Activated CD4-positive, alpha-beta T cell treated with anti-CD3 and anti-CD28 coated beads for 36 hours (primary cell): ENCODE results near the gene CSAD. TPM values are rescaled to one million over a fixed set of nuclear protein-coding genes. Genes with fewer than 3 reads are reported as not detected.
A peak's percentile ranks its signal among the peaks of the same experiment; 100 is the strongest.

Experiments
- ATAC-seq: fragments of 200-7000 bp; cut with Tn5 transposase; one replicate; pipeline ENCODE4 v1.10.0; 2021; ENCODE audit warnings: mild to moderate bottlenecking, moderate library complexity
- CTCF ChIA-PET: fragments of 350-600 bp; sonication (Branson Sonifier 250); formaldehyde crosslinking; loops from one replicate; lab custom pipeline; 2021; ENCODE audit warnings: antibody characterized with exemption; lab: Charles Lee
- POLR2A ChIA-PET: fragments of 350-600 bp; sonication (Branson Sonifier 250); formaldehyde crosslinking; loops from one replicate; lab custom pipeline; 2021; ENCODE audit warnings: antibody characterized with exemption, inconsistent platforms; lab: Charles Lee
- DNase-seq: peaks from one replicate; pipeline ENCODE4 v3.0.0-alpha.2; 2020
- H3K27ac Mint-ChIP-seq: one replicate; pipeline ENCODE4 v1.8.0; 2021; ENCODE audit warnings: mixed read lengths
- H3K27me3 Mint-ChIP-seq: one replicate; pipeline ENCODE4 v1.8.0; 2021; ENCODE audit warnings: mixed read lengths
- H3K36me3 Mint-ChIP-seq: one replicate; pipeline ENCODE4 v1.8.0; 2021; ENCODE audit warnings: low read depth, mixed read lengths
- H3K4me1 Mint-ChIP-seq: one replicate; pipeline ENCODE4 v1.8.0; 2021; ENCODE audit warnings: mixed read lengths
- H3K4me3 Mint-ChIP-seq: one replicate; pipeline ENCODE4 v1.8.0; 2021; ENCODE audit warnings: mild to moderate bottlenecking, moderate library complexity, mixed read lengths
- H3K9me3 Mint-ChIP-seq: one replicate; pipeline ENCODE4 v1.8.0; 2021; ENCODE audit warnings: low read depth, mixed read lengths
- intact Hi-C, 2 experiments: fragments of 100-400 bp; cut with DNase I in 1 of 2; cut with micrococcal nuclease in 1 of 2; formaldehyde crosslinking; loops; one replicate each; pipeline versions ENCODE4 v1.14.2 to v1.15.1; 2022 to 2024; cut with DNase I, micrococcal nuclease
- total RNA-seq, 2 experiments: library from RNA; stranded (reverse); gene quantifications; one replicate each; pipeline ENCODE4 v1.2.3, GENCODE V29; 2021

CSAD gene
- total RNA-seq, 2 experiments from 2014 or later, result 20.0 to 23.1 TPM

DNA sequence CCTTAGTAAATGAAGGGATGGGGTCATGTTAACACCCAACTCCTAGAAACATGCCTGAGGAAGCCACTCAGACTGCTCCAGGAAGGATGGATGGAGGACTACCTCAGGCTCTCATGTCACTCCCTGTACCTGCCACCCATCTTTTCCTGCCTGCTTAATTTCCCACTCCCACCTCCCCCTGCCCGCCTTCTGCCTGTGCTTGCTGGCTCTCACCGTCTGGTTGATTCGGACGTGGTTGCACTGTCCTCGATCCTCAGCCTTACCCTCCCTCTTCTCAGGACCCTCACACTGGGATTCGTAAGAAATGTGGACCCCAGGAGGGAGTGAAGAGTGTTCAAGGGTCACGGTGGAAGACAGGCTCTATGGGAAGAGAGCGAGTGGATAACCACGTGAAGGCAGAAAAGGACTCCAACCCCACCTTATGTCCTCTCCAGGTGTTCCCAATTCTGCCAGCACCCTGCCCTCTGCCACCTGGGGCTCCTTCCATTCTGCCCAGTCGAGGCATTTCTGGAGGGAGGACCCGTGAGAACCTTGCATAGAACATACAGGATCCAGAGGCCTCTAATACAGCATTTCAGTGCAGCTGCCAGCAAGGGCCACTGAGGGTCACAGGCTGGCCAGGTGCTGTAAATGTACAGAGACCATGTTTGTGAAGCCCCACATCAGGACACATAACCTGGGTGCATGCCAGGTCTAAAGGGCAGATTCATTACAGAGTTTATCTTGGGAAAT is 13.4 kb upstream of the CSAD start:
- no peak overlapping the region for H3K27ac Mint-ChIP-seq
- CTCF ChIA-PET, result interaction anchor here (0.6 to 2.0 kb wide), 10 partner anchors 7 to 128 kb away, joined by 3 to 14 read pairs (median 4); partner anchors contain the start of genes AAAS, CSAD and ZNF740

DNA sequence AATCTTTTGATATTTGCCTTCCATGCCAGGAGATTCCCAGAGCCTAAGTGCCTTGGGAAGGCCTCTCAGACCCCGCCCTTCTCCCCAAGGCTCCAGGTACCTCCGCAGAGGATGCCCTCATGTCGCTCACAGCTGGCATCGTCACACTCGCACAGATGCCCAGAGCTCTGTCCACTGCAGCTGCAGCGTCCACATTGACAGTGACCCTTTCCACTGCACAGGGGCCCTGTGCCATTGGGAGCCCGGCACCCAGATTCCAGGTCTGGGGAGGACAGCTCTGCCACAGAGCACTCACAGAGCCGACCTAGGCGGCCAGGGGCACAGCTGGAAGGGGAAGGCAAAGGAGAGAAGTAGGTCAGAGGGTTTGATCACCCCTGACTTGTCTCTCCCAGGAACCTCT is 12.3 kb upstream of the CSAD start:
- Mint-ChIP-seq H3K27ac (peak overlapping the region; percentile 25), H3K4me3 (no peak overlapping the region), H3K9me3 (no peaks in the 10 kb centered on the region), H3K36me3 (peaks cover 37% of the 10 kb centered on the region), H3K27me3 (no peaks in the 10 kb centered on the region), H3K4me1 (peaks cover 22% of the 10 kb centered on the region)
- ChIA-PET POLR2A (interaction anchor here (0.7 kb wide), 1 partner anchor 12 kb away, joined by 3 read pairs; the partner anchor contains the start of genes CSAD and ZNF740), CTCF (interaction anchor here (0.8 to 1.7 kb wide), 5 partner anchors 11 to 128 kb away, joined by 3 to 5 read pairs (median 3); partner anchors contain the start of genes AAAS and CSAD)
- DNase-seq, result no peak
- no peak for ATAC-seq
- intact Hi-C loops, result loop anchor here in 1 of 2 experiments (10.0 kb wide), 1 partner anchor 128 kb away; no protein-coding TSS in a partner anchor

More for the DNA sequence above, 13.4 kb upstream of the CSAD start:
- POLR2A ChIA-PET, result interaction anchor here (0.6 to 0.9 kb wide), 2 partner anchors 13 to 106 kb away, joined by 3 to 4 read pairs; partner anchors contain the start of gene MYG1
- H3K4me1 Mint-ChIP-seq, result peaks cover 33% of the 10 kb centered on the region
- H3K4me3 Mint-ChIP-seq, result no peak overlapping the region
- intact Hi-C loops, result loop anchor here in 1 of 2 experiments (10.0 kb wide), 1 partner anchor 129 kb away; no protein-coding TSS in a partner anchor
- no peaks in the 10 kb centered on the region for H3K9me3 Mint-ChIP-seq
- H3K36me3 Mint-ChIP-seq, result peaks cover 32% of the 10 kb centered on the region
- DNase-seq (no peak), ATAC-seq (no peak)
- H3K27me3 Mint-ChIP-seq, result no peaks in the 10 kb centered on the region

DNA sequence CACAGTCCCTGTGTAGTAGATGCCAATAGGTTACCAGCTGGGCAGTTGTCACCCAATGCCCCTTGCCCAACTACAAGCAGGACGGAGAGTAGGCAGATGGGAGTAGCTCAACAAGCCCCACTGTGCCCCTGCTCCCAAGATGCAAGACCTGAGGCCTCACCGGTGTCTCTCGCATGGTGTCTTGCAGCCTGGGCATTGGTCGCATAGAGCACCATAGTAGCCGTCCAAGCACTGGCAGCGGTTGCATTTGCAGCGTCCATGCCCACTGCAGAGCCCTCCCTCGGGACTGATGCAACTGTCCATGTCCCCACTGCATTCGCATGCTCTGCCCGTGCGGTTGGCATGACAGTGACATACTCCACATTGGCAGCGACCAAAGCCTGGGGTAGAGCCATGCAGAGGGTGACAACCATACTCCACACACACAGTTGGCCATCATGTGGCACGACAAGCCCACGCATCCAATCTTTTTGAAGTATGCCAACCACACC is 11.9 kb upstream of the CSAD start:
- DNase-seq (no peak), ATAC-seq (no peak)
- intact Hi-C loops, result loop anchor here in 1 of 2 experiments (10.0 kb wide), 1 partner anchor 128 kb away; no protein-coding TSS in a partner anchor
- Mint-ChIP-seq H3K4me1 (peaks cover 19% of the 10 kb centered on the region), H3K9me3 (no peaks in the 10 kb centered on the region), H3K4me3 (no peak overlapping the region), H3K27me3 (no peaks in the 10 kb centered on the region), H3K27ac (no peak overlapping the region), H3K36me3 (peaks cover 39% of the 10 kb centered on the region)
- ChIA-PET POLR2A (interaction anchor here (0.6 to 0.7 kb wide), 2 partner anchors 12 to 1130 kb away, joined by 3 read pairs; partner anchors contain the start of genes CSAD and ZNF740), CTCF (interaction anchor here (0.8 to 3.6 kb wide), 6 partner anchors 6 to 129 kb away, joined by 3 to 17 read pairs (median 4); partner anchors contain the start of genes AAAS and CSAD)

DNA sequence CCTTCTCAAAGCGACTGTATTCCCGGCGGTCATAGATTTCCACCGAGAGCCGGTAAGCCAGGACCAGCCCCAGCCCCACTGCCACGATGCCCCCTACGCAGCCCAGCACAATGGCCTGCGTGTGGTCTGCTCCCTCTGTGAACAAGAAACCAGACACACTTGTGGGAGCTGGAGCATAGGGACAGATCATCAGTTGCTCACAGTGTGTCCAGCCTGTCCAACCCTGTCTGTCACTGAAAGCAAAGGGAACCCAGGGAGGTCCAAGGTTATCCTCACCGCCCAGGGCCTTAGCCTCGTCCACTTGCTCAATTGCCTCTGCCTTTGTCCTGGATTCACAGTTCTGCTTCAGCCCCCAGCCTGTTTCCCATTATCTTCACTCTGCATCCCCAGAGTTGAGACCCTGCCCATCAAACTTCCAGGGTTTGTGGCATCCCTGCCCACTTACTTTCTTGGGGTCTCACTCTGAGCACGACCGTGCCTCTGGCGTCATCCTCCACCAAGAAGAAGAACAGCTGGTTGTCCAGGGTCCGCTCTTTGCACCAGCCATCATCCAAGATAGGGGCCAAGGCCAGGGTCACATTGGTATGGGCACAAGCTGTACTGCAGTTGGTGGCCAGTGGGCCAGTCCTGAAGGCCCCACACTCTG is 11.3 kb upstream of the CSAD start:
- Mint-ChIP-seq H3K4me3 (no peak overlapping the region), H3K4me1 (peaks cover 15% of the 10 kb centered on the region), H3K36me3 (peaks cover 42% of the 10 kb centered on the region), H3K27ac (no peak overlapping the region), H3K27me3 (no peaks in the 10 kb centered on the region), H3K9me3 (no peaks in the 10 kb centered on the region)
- ChIA-PET CTCF (interaction anchor here (0.8 to 7.2 kb wide), 6 partner anchors 7 to 129 kb away, joined by 3 to 94 read pairs (median 5); partner anchors contain the start of genes AAAS and CSAD), POLR2A (interaction anchor here (0.6 kb wide), 1 partner anchor 1130 kb away, joined by 3 read pairs; no protein-coding TSS in a partner anchor)
- no peak for ATAC-seq
- DNase-seq, result no peak
- intact Hi-C loops, result loop anchor here in 1 of 2 experiments (2.0 to 10.0 kb wide), 2 partner anchors 33 to 127 kb away; no protein-coding TSS in a partner anchor

GRCh38 chr12:53191096-53191884 is 10.6 kb upstream of the CSAD start:
- H3K27me3 Mint-ChIP-seq, result no peaks in the 10 kb centered on the region
- H3K9me3 Mint-ChIP-seq, result no peaks in the 10 kb centered on the region
- intact Hi-C loops, result loop anchor here in 1 of 2 experiments (2.0 to 10.0 kb wide), 2 partner anchors 32 to 126 kb away; no protein-coding TSS in a partner anchor
- peaks cover 10% of the 10 kb centered on the region for H3K4me1 Mint-ChIP-seq
- H3K27ac Mint-ChIP-seq, result no peak overlapping the region
- DNase-seq, result no peak
- no peak overlapping the region for H3K4me3 Mint-ChIP-seq
- ChIA-PET CTCF (interaction anchor here (0.6 to 7.2 kb wide), 8 partner anchors 8 to 161 kb away, joined by 3 to 94 read pairs (median 4); partner anchors contain the start of genes CSAD and ZNF740), POLR2A (no interaction called here)
- peaks cover 40% of the 10 kb centered on the region for H3K36me3 Mint-ChIP-seq
- ATAC-seq, result no peak

GRCh38 chr12:53190108-53190729 is 9.5 kb upstream of the CSAD start:
- DNase-seq, result peak; percentile 74
- peaks cover 14% of the 10 kb centered on the region for H3K4me1 Mint-ChIP-seq
- no peaks in the 10 kb centered on the region for H3K27me3 Mint-ChIP-seq
- H3K9me3 Mint-ChIP-seq, result no peaks in the 10 kb centered on the region
- H3K36me3 Mint-ChIP-seq, result peaks cover 40% of the 10 kb centered on the region
- intact Hi-C loops, result loop anchor here (1.0 to 10.0 kb wide), 3 partner anchors 31 to 125 kb away; no protein-coding TSS in a partner anchor
- H3K27ac Mint-ChIP-seq, result peak overlapping the region; percentile 17
- no peak overlapping the region for H3K4me3 Mint-ChIP-seq
- ATAC-seq, result peak; percentile 94
- POLR2A ChIA-PET, result interaction anchor here (1.2 kb wide), 1 partner anchor 10 kb away, joined by 3 read pairs; the partner anchor contains the start of genes CSAD and ZNF740
- CTCF ChIA-PET, result interaction anchor here (0.6 to 7.2 kb wide), 16 partner anchors 9 to 502 kb away, joined by 3 to 94 read pairs (median 4); partner anchors contain the start of genes CSAD, SOAT2, SPRYD3 and ZNF740

- no peak overlapping the region for H3K4me3 Mint-ChIP-seq
- ATAC-seq (no peak), DNase-seq (no peak)
- intact Hi-C loops, result no loop called here
- ChIA-PET POLR2A (no interaction called here), CTCF (interaction anchor here (0.5 to 7.2 kb wide), 9 partner anchors 8 to 322 kb away, joined by 3 to 94 read pairs (median 6); partner anchors contain the start of gene SPRYD3)
- H3K4me1 Mint-ChIP-seq, result peaks cover 41% of the 10 kb centered on the region
- peaks cover 50% of the 10 kb centered on the region for H3K36me3 Mint-ChIP-seq
- peak overlapping the region; percentile 4 for H3K27ac Mint-ChIP-seq
- H3K9me3 Mint-ChIP-seq, result no peaks in the 10 kb centered on the region
- no peaks in the 10 kb centered on the region for H3K27me3 Mint-ChIP-seq
Measured at GRCh38 chr12:53187145-53187899, 6.6 kb upstream of the CSAD start.

DNA sequence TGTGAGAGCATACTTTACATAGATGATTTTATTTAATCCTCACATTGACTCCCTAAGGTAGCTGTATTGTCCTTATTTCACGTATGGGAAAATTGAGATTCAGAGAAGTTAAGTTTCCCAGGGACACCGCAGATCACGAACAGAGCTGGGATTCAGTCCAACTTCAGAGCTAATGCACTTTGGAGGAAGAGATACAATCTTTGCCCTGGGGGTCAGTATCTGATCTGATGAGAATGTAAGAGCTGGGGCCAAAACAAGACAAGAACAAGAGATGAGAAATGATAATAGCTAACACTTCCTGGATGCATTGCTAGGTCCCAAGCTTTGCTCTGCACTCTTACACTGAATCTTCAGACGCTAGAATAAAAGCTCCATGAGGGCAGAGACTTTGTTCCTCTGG is 6.0 kb upstream of the CSAD start:
- H3K27ac Mint-ChIP-seq, result no peak overlapping the region
- H3K4me3 Mint-ChIP-seq, result no peak overlapping the region
- H3K9me3 Mint-ChIP-seq, result no peaks in the 10 kb centered on the region
- intact Hi-C loops, result no loop called here
- H3K4me1 Mint-ChIP-seq, result peaks cover 46% of the 10 kb centered on the region
- H3K36me3 Mint-ChIP-seq, result peaks cover 50% of the 10 kb centered on the region
- ATAC-seq (no peak), DNase-seq (no peak)
- no peaks in the 10 kb centered on the region for H3K27me3 Mint-ChIP-seq
- CTCF ChIA-PET, result interaction anchor here (0.5 to 7.2 kb wide), 10 partner anchors 8 to 322 kb away, joined by 3 to 94 read pairs (median 6); partner anchors contain the start of gene SPRYD3
- POLR2A ChIA-PET, result no interaction called here

GRCh38 chr12:53185582-53186153 is 4.9 kb upstream of the CSAD start:
- Mint-ChIP-seq H3K27ac (peak overlapping the region; percentile 59), H3K4me3 (no peak overlapping the region), H3K27me3 (no peaks in the 10 kb centered on the region), H3K9me3 (no peaks in the 10 kb centered on the region), H3K4me1 (peaks cover 53% of the 10 kb centered on the region), H3K36me3 (peaks cover 56% of the 10 kb centered on the region)
- ChIA-PET CTCF (interaction anchor here (0.6 to 7.2 kb wide), 5 partner anchors 10 to 116 kb away, joined by 3 to 94 read pairs (median 6); no protein-coding TSS in a partner anchor), POLR2A (no interaction called here)
- DNase-seq, result no peak
- intact Hi-C loops, result no loop called here
- no peak for ATAC-seq
